GM12878 (cell line): Measurements from ENCODE around the gene TCF4.

Source experiments
- CTCF ChIP-seq, 3 experiments: IDR thresholded peaks in 2 of 3; conservative IDR thresholded peaks in 1 of 3; 2 replicates each; pipeline ENCODE4 v1.5.1; 2011; ENCODE audit warnings: low read depth in 3 of 3, low read length in 3 of 3, mild to moderate bottlenecking in 3 of 3, control low read depth in 2 of 3, moderate library complexity in 2 of 3, inconsistent platforms in 1 of 3, mixed read lengths in 1 of 3; ENCODE audit not compliant: control insufficient read depth in 2 of 3, insufficient read depth in 1 of 3; ENCODE audit errors: extremely low read depth in 1 of 3
- MEF2B ChIP-seq: fragments of 450-650 bp; IDR thresholded peaks from 2 replicates; pipeline ENCODE4 v1.6.1; 2018; ENCODE audit warnings: mild to moderate bottlenecking, moderate library complexity; ENCODE audit not compliant: partially characterized antibody, poor library complexity, severe bottlenecking
- NFYB ChIP-seq: IDR thresholded peaks from 2 replicates; pipeline ENCODE4 v1.6.1; 2011; ENCODE audit warnings: low read depth, mild to moderate bottlenecking, low read length, improper control_type of control experiment, moderate library complexity; ENCODE audit not compliant: insufficient read depth
- POLR2A ChIP-seq: IDR thresholded peaks from 2 replicates; pipeline ENCODE4 v1.6.1; 2011; ENCODE audit warnings: low read depth, mild to moderate bottlenecking, low read length
- USF2 ChIP-seq: IDR thresholded peaks from 2 replicates; pipeline ENCODE4 v1.6.1; 2011; ENCODE audit warnings: low read depth, low read length, improper control_type of control experiment, borderline replicate concordance

GRCh38 chr18:55284614-55285013 is 303.4 kb downstream of the TCF4 start:
- TF ChIP-seq MEF2B (no peak), POLR2A (no peak), USF2 (no peak), NFYB (no peak), CTCF (IDR thresholded peaks at IDR 0.05 in 2 of 3, conservative IDR thresholded peaks at IDR 0.05 in 1 of 3; ENCODE audit: control insufficient read depth in 2 of 3, extremely low read depth in 1 of 3, insufficient read depth in 1 of 3, low read depth in 3 of 3, low read length in 3 of 3) (no peak)
